Measurements from ENCODE around the gene DEFB116.
"Not testable (repeated sequence)": the region's sequence is repeated elsewhere in the genome, so short reads cannot be mapped to it uniquely, and the experiment has no call there.

Gene DEFB116

GRCh38 chr20:31308535-31309162 lies at the start of gene DEFB116:
DEFB116 (minus strand) TSS chr20:31308585; CDS start chr20:31308585, 0 bp downstream.
- no peak for DNase-seq

GRCh38 chr20:31355981-31356380 lies 47.6 kb upstream of the DEFB116 start:
- DNase-seq, result no peak

GRCh38 chr20:31341470-31341869 lies 33.1 kb upstream of the DEFB116 start:
- DNase-seq, result no peak

GRCh38 chr20:31330893-31331292 lies 22.5 kb upstream of the DEFB116 start:
- no peak for DNase-seq

GRCh38 chr20:31322504-31322903 lies 14.1 kb upstream of the DEFB116 start:
- DNase-seq, result no peak

GRCh38 chr20:31284964-31285363 lies 23.4 kb downstream of the DEFB116 start:
- DNase-seq, result not testable (repeated sequence)

GRCh38 chr20:31278178-31278577 lies 30.2 kb downstream of the DEFB116 start:
- DNase-seq, result no peak

- DNase-seq, result no peak
Measured at GRCh38 chr20:31274441-31274840, 33.9 kb downstream of the DEFB116 start.

GRCh38 chr20:31260326-31260932 lies 48.0 kb downstream of the DEFB116 start:
- DNase-seq, result no peak

- no peak for DNase-seq
Measured at GRCh38 chr20:31257364-31257763, 51.0 kb downstream of the DEFB116 start, which contains the start of gene DEFB115. DEFB115 (plus strand) TSS chr20:31257664; CDS start chr20:31257664, 0 bp downstream.

- no peak for DNase-seq
Measured at GRCh38 chr20:31256959-31257358, 51.4 kb downstream of the DEFB116 start.

Measured in midbrain (tissue), 1 donor.